ENCODE measurements around the gene ARAP3. TPM values are rescaled to one million over a fixed set of nuclear protein-coding genes. Genes with fewer than 3 reads are reported as not detected.

Gene ARAP3
- polyA plus RNA-seq, 1 donor from 2014 or later: 1.4 TPM

GRCh38 chr5:141632650-141633049 is 49.4 kb downstream of the ARAP3 start:
- TF ChIP-seq POLR2AphosphoS5 (IDR thresholded peaks at IDR 0.05) (no peak), EZH2 (IDR thresholded peaks at IDR 0.05; ENCODE audit: borderline replicate concordance, insufficient read depth, low read length, poor library complexity, severe bottlenecking) (no peak), EP300 (conservative IDR thresholded peaks at IDR 0.05; ENCODE audit: poor library complexity, severe bottlenecking) (no peak), TAF1 (IDR thresholded peaks at IDR 0.05; ENCODE audit: low read depth) (no peak), CTCF (IDR thresholded peaks at IDR 0.05; ENCODE audit: poor library complexity, severe bottlenecking) (no peak), REST (IDR thresholded peaks at IDR 0.05; ENCODE audit: borderline replicate concordance) (no peak), MXI1 (conservative IDR thresholded peaks at IDR 0.05; ENCODE audit: poor library complexity, severe bottlenecking) (no peak), RAD21 (conservative IDR thresholded peaks at IDR 0.05) (no peak), SMC3 (conservative IDR thresholded peaks at IDR 0.05; ENCODE audit: poor library complexity) (no peak)
- Histone ChIP-seq H4K20me1 (ENCODE audit: insufficient read depth) (no peaks in the 10 kb centered on the region), H3K4me2 (ENCODE audit: low read length) (no peak overlapping the region), H3K9me2 (ENCODE audit: insufficient read depth, low read length) (no peaks in the 10 kb centered on the region), H3K4me3 (ENCODE audit: low read length) (no peak overlapping the region), H3F3A (ENCODE audit: insufficient read depth, low read length, poor library complexity, severe bottlenecking) (no peaks in the 10 kb centered on the region), H2AFZ (ENCODE audit: low read depth, low read length) (no peak overlapping the region), H3K9ac (ENCODE audit: low read length) (no peak overlapping the region), H3K27ac (ENCODE audit: low read length) (no peak overlapping the region), H3K36me3 (ENCODE audit: insufficient read depth, low read length) (peaks cover 13% of the 10 kb centered on the region), H3K27me3 (ENCODE audit: insufficient read depth, low read depth, low read length) (no peaks in the 10 kb centered on the region), H3K79me2 (replicated peaks; ENCODE audit: insufficient read depth, low read length) (peaks cover 25% of the 10 kb centered on the region), H3K9me3 (ENCODE audit: low read length) (no peaks in the 10 kb centered on the region)

- no peak overlapping the region for H3K27ac ChIP-seq (ENCODE audit: low read length)
- no peaks in the 10 kb centered on the region for H3F3A ChIP-seq (ENCODE audit: insufficient read depth, low read length, poor library complexity, severe bottlenecking)
- TF ChIP-seq EZH2 (IDR thresholded peaks at IDR 0.05; ENCODE audit: borderline replicate concordance, insufficient read depth, low read length, poor library complexity, severe bottlenecking): no peak
- no peak for TF ChIP-seq MXI1 (conservative IDR thresholded peaks at IDR 0.05; ENCODE audit: poor library complexity, severe bottlenecking)
- TF ChIP-seq POLR2AphosphoS5 (IDR thresholded peaks at IDR 0.05): no peak
- no peak for TF ChIP-seq EP300 (conservative IDR thresholded peaks at IDR 0.05; ENCODE audit: poor library complexity, severe bottlenecking)
- no peak for TF ChIP-seq SMC3 (conservative IDR thresholded peaks at IDR 0.05; ENCODE audit: poor library complexity)
- no peak for TF ChIP-seq REST (IDR thresholded peaks at IDR 0.05; ENCODE audit: borderline replicate concordance)
- no peak for TF ChIP-seq CTCF (IDR thresholded peaks at IDR 0.05; ENCODE audit: poor library complexity, severe bottlenecking)
- no peak for TF ChIP-seq RAD21 (conservative IDR thresholded peaks at IDR 0.05)
- TF ChIP-seq TAF1 (IDR thresholded peaks at IDR 0.05; ENCODE audit: low read depth): no peak
- no peaks in the 10 kb centered on the region for H3K9me2 ChIP-seq (ENCODE audit: insufficient read depth, low read length)
- H3K4me3 ChIP-seq (ENCODE audit: low read length): no peak overlapping the region
- peaks cover 13% of the 10 kb centered on the region for H3K36me3 ChIP-seq (ENCODE audit: insufficient read depth, low read length)
- no peaks in the 10 kb centered on the region for H4K20me1 ChIP-seq (ENCODE audit: insufficient read depth)
- H3K79me2 ChIP-seq (replicated peaks; ENCODE audit: insufficient read depth, low read length): peaks cover 16% of the 10 kb centered on the region
- no peak overlapping the region for H3K9ac ChIP-seq (ENCODE audit: low read length)
- H3K4me2 ChIP-seq (ENCODE audit: low read length): no peak overlapping the region
- H3K9me3 ChIP-seq (ENCODE audit: low read length): no peaks in the 10 kb centered on the region
- H2AFZ ChIP-seq (ENCODE audit: low read depth, low read length): no peak overlapping the region
- H3K27me3 ChIP-seq (ENCODE audit: insufficient read depth, low read depth, low read length): no peaks in the 10 kb centered on the region
These were observed 51.4 kb downstream of the ARAP3 start for GRCh38 chr5:141630570-141631140.
